ENCODE measurements around the gene SPC24. TPM values are rescaled to one million over a fixed set of nuclear protein-coding genes. Genes with fewer than 3 reads are reported as not detected.
"Not testable (repeated sequence)": the region's sequence is repeated elsewhere in the genome, so short reads cannot be mapped to it uniquely, and the experiment has no call there.

SPC24 gene
- total and polyA plus RNA-seq, 5 donors from 2014 or later = 0.41 to 3.2 (median 1.2) TPM

- no peak overlapping the region for H3K27ac Mint-ChIP-seq
- H3K4me1 Mint-ChIP-seq = no peaks in the 10 kb centered on the region
- Histone ChIP-seq H3K4me1 (ENCODE audit: control insufficient read depth, insufficient read depth, low read length, poor library complexity, severe bottlenecking) (no peaks in the 10 kb centered on the region), H3K4me3 (ENCODE audit: low read depth, low read length) (no peak overlapping the region), H3K27ac (ENCODE audit: insufficient read depth, low read length, poor library complexity, severe bottlenecking) (no peak overlapping the region), H3K36me3 (ENCODE audit: control insufficient read depth, insufficient read depth, low read length) (peaks cover 50% of the 10 kb centered on the region), H3K9me3 (ENCODE audit: control insufficient read depth in 2 of 2, low read length in 2 of 2) (no peaks in the 10 kb centered on the region), H3K27me3 (ENCODE audit: control insufficient read depth, insufficient read depth, low read length) (no peaks in the 10 kb centered on the region)
- H3K9me3 Mint-ChIP-seq = no peaks in the 10 kb centered on the region
- peaks cover 23% of the 10 kb centered on the region for H3K36me3 Mint-ChIP-seq
- H3K27me3 Mint-ChIP-seq = no peaks in the 10 kb centered on the region
- no peak overlapping the region for H3K4me3 Mint-ChIP-seq
- DNase-seq = no peak
- no peak for ATAC-seq (ENCODE audit: low read depth in 2 of 2)
Measured at GRCh38 chr19:11111771-11112144, 43.8 kb downstream of the SPC24 start.

GRCh38 chr19:11111117-11111770, 44.3 kb downstream of the SPC24 start:
- H3K4me1 ChIP-seq (ENCODE audit: control insufficient read depth, insufficient read depth, low read length, poor library complexity, severe bottlenecking) = no peaks in the 10 kb centered on the region
- Mint-ChIP-seq H3K27me3 (no peaks in the 10 kb centered on the region), H3K4me1 (no peaks in the 10 kb centered on the region), H3K9me3 (no peaks in the 10 kb centered on the region), H3K36me3 (peaks cover 22% of the 10 kb centered on the region), H3K4me3 (no peak overlapping the region), H3K27ac (no peak overlapping the region)
- H3K36me3 ChIP-seq (ENCODE audit: control insufficient read depth, insufficient read depth, low read length) = peaks cover 50% of the 10 kb centered on the region
- no peak overlapping the region for H3K4me3 ChIP-seq (ENCODE audit: low read depth, low read length)
- ATAC-seq (ENCODE audit: low read depth in 2 of 2) (no peak), DNase-seq (no peak)
- no peaks in the 10 kb centered on the region for H3K9me3 ChIP-seq (ENCODE audit: control insufficient read depth in 2 of 2, low read length in 2 of 2)
- H3K27me3 ChIP-seq (ENCODE audit: control insufficient read depth, insufficient read depth, low read length) = no peaks in the 10 kb centered on the region
- no peak overlapping the region for H3K27ac ChIP-seq (ENCODE audit: insufficient read depth, low read length, poor library complexity, severe bottlenecking)

GRCh38 chr19:11108746-11109145, 46.8 kb downstream of the SPC24 start:
- Histone ChIP-seq H3K4me1 (ENCODE audit: control insufficient read depth, insufficient read depth, low read length, poor library complexity, severe bottlenecking) (no peaks in the 10 kb centered on the region), H3K9me3 (ENCODE audit: control insufficient read depth in 2 of 2, low read length in 2 of 2) (no peaks in the 10 kb centered on the region), H3K36me3 (ENCODE audit: control insufficient read depth, insufficient read depth, low read length) (peaks cover 41% of the 10 kb centered on the region), H3K27me3 (ENCODE audit: control insufficient read depth, insufficient read depth, low read length) (no peaks in the 10 kb centered on the region), H3K4me3 (ENCODE audit: low read depth, low read length) (no peak overlapping the region), H3K27ac (ENCODE audit: insufficient read depth, low read length, poor library complexity, severe bottlenecking) (no peak overlapping the region)
- DNase-seq (no peak), ATAC-seq (ENCODE audit: low read depth in 2 of 2) (no peak)
- no peaks in the 10 kb centered on the region for H3K27me3 Mint-ChIP-seq
- H3K36me3 Mint-ChIP-seq = peaks cover 21% of the 10 kb centered on the region
- no peaks in the 10 kb centered on the region for H3K4me1 Mint-ChIP-seq
- no peak overlapping the region for H3K27ac Mint-ChIP-seq
- no peaks in the 10 kb centered on the region for H3K9me3 Mint-ChIP-seq
- H3K4me3 Mint-ChIP-seq = no peak overlapping the region

GRCh38 chr19:11106477-11106876, 49.1 kb downstream of the SPC24 start:
- no peaks in the 10 kb centered on the region for H3K4me1 ChIP-seq (ENCODE audit: control insufficient read depth, insufficient read depth, low read length, poor library complexity, severe bottlenecking)
- H3K27me3 ChIP-seq (ENCODE audit: control insufficient read depth, insufficient read depth, low read length) = no peaks in the 10 kb centered on the region
- no peak for DNase-seq
- no peaks in the 10 kb centered on the region for H3K4me1 Mint-ChIP-seq
- H3K9me3 Mint-ChIP-seq = no peaks in the 10 kb centered on the region
- no peak for ATAC-seq (ENCODE audit: low read depth in 2 of 2)
- no peak overlapping the region for H3K4me3 ChIP-seq (ENCODE audit: low read depth, low read length)
- no peak overlapping the region for H3K27ac Mint-ChIP-seq
- peaks cover 40% of the 10 kb centered on the region for H3K36me3 ChIP-seq (ENCODE audit: control insufficient read depth, insufficient read depth, low read length)
- peaks cover 15% of the 10 kb centered on the region for H3K36me3 Mint-ChIP-seq
- H3K27me3 Mint-ChIP-seq = no peaks in the 10 kb centered on the region
- H3K9me3 ChIP-seq (ENCODE audit: control insufficient read depth in 2 of 2, low read length in 2 of 2) = no peaks in the 10 kb centered on the region
- H3K4me3 Mint-ChIP-seq = no peak overlapping the region
- H3K27ac ChIP-seq (ENCODE audit: insufficient read depth, low read length, poor library complexity, severe bottlenecking) = no peak overlapping the region

GRCh38 chr19:11105014-11105636, 50.5 kb downstream of the SPC24 start:
- Mint-ChIP-seq H3K4me3 (no peak overlapping the region), H3K27me3 (no peaks in the 10 kb centered on the region), H3K36me3 (peaks cover 18% of the 10 kb centered on the region), H3K27ac (no peak overlapping the region), H3K4me1 (peaks cover 0 to 2% (median 1%) of the 10 kb centered on the region in 4 donors), H3K9me3 (no peaks in the 10 kb centered on the region)
- ATAC-seq (ENCODE audit: low read depth in 2 of 2) = no peak
- Histone ChIP-seq H3K4me3 (ENCODE audit: low read depth, low read length) (no peak overlapping the region), H3K9me3 (ENCODE audit: control insufficient read depth in 2 of 2, low read length in 2 of 2) (no peaks in the 10 kb centered on the region), H3K4me1 (ENCODE audit: control insufficient read depth, insufficient read depth, low read length, poor library complexity, severe bottlenecking) (no peaks in the 10 kb centered on the region), H3K27me3 (ENCODE audit: control insufficient read depth, insufficient read depth, low read length) (no peaks in the 10 kb centered on the region), H3K27ac (ENCODE audit: insufficient read depth, low read length, poor library complexity, severe bottlenecking) (no peak overlapping the region), H3K36me3 (ENCODE audit: control insufficient read depth, insufficient read depth, low read length) (peaks cover 40% of the 10 kb centered on the region)
- DNase-seq = no peak

- H3K4me1 Mint-ChIP-seq; H3K4me1 ChIP-seq (ENCODE audit: control insufficient read depth, insufficient read depth, low read length, poor library complexity, severe bottlenecking); ATAC-seq (ENCODE audit: low read depth in 2 of 2); H3K9me3 Mint-ChIP-seq; H3K27me3 ChIP-seq (ENCODE audit: control insufficient read depth, insufficient read depth, low read length); H3K4me3 Mint-ChIP-seq; H3K4me3 ChIP-seq (ENCODE audit: low read depth, low read length); DNase-seq; H3K9me3 ChIP-seq (ENCODE audit: control insufficient read depth in 2 of 2, low read length in 2 of 2); H3K27me3 Mint-ChIP-seq; H3K27ac ChIP-seq (ENCODE audit: insufficient read depth, low read length, poor library complexity, severe bottlenecking): not testable (repeated sequence)
- peaks cover 16% of the 10 kb centered on the region for H3K36me3 Mint-ChIP-seq
- peaks cover 31% of the 10 kb centered on the region for H3K36me3 ChIP-seq (ENCODE audit: control insufficient read depth, insufficient read depth, low read length)
- peak overlapping the region in 1 of 3 donors; percentile 70 for H3K27ac Mint-ChIP-seq
Measured at GRCh38 chr19:11103667-11104066, 51.9 kb downstream of the SPC24 start.

GRCh38 chr19:11102944-11103343, 52.6 kb downstream of the SPC24 start:
- Mint-ChIP-seq H3K36me3 (peaks cover 16% of the 10 kb centered on the region), H3K27ac (no peak overlapping the region), H3K4me1 (peaks cover 4 to 7% (median 5%) of the 10 kb centered on the region in 4 donors), H3K4me3 (no peak overlapping the region), H3K27me3 (no peaks in the 10 kb centered on the region), H3K9me3 (peaks cover 0 to 3% (median 0%) of the 10 kb centered on the region in 7 donors)
- ATAC-seq (ENCODE audit: low read depth in 2 of 2) (no peak), DNase-seq (no peak)
- Histone ChIP-seq H3K36me3 (ENCODE audit: control insufficient read depth, insufficient read depth, low read length) (peaks cover 27% of the 10 kb centered on the region), H3K27me3 (ENCODE audit: control insufficient read depth, insufficient read depth, low read length) (no peaks in the 10 kb centered on the region), H3K4me3 (ENCODE audit: low read depth, low read length) (no peak overlapping the region), H3K9me3 (ENCODE audit: control insufficient read depth in 2 of 2, low read length in 2 of 2) (peaks cover 2 to 5% of the 10 kb centered on the region in 2 experiments), H3K27ac (ENCODE audit: insufficient read depth, low read length, poor library complexity, severe bottlenecking) (no peak overlapping the region), H3K4me1 (ENCODE audit: control insufficient read depth, insufficient read depth, low read length, poor library complexity, severe bottlenecking) (peaks cover 3% of the 10 kb centered on the region)

- H3K27me3 ChIP-seq (ENCODE audit: control insufficient read depth, insufficient read depth, low read length) = no peaks in the 10 kb centered on the region
- peaks cover 15% of the 10 kb centered on the region for H3K36me3 ChIP-seq (ENCODE audit: control insufficient read depth, insufficient read depth, low read length)
- H3K27ac ChIP-seq (ENCODE audit: insufficient read depth, low read length, poor library complexity, severe bottlenecking) = no peak overlapping the region
- no peaks in the 10 kb centered on the region for H3K27me3 Mint-ChIP-seq
- peaks cover 12% of the 10 kb centered on the region for H3K36me3 Mint-ChIP-seq
- no peak overlapping the region for H3K27ac Mint-ChIP-seq
- peaks cover 10 to 16% (median 13%) of the 10 kb centered on the region in 4 donors for H3K4me1 Mint-ChIP-seq
- H3K4me3 Mint-ChIP-seq = no peak overlapping the region
- H3K9me3 ChIP-seq (ENCODE audit: control insufficient read depth in 2 of 2, low read length in 2 of 2) = peaks cover 2 to 5% of the 10 kb centered on the region in 2 experiments
- peaks cover 12% of the 10 kb centered on the region for H3K4me1 ChIP-seq (ENCODE audit: control insufficient read depth, insufficient read depth, low read length, poor library complexity, severe bottlenecking)
- DNase-seq (no peak), ATAC-seq (ENCODE audit: low read depth in 2 of 2) (no peak)
- H3K4me3 ChIP-seq (ENCODE audit: low read depth, low read length) = no peak overlapping the region
- H3K9me3 Mint-ChIP-seq = peaks cover 0 to 7% (median 2%) of the 10 kb centered on the region in 7 donors
Measured at GRCh38 chr19:11101057-11101456, 54.5 kb downstream of the SPC24 start.
